ENCODE results near the gene CALU. TPM values are rescaled to one million over a fixed set of nuclear protein-coding genes. Genes with fewer than 3 reads are reported as not detected.

Gene CALU
- total RNA-seq, 4 donors from 2014 or later, result 23.6 to 1,780 (median 44.0) TPM

GRCh38 chr7:128785738-128786137 is 46.6 kb downstream of the CALU start:
- TF ChIP-seq POLR2AphosphoS5 (IDR thresholded peaks at IDR 0.05) (no peak), EP300 (IDR thresholded peaks at IDR 0.05; ENCODE audit: low read depth) (no peak), CTCF (IDR thresholded peaks at IDR 0.05) (no peak), POLR2A (IDR thresholded peaks at IDR 0.05) (no peak)
- no peak for DNase-seq
- H3K4me1 ChIP-seq, result peaks cover 0 to 9% (median 2%) of the 10 kb centered on the region in 4 donors
- no peaks in the 10 kb centered on the region for H3K36me3 ChIP-seq
- H3K27ac ChIP-seq, result no peak overlapping the region
- in situ Hi-C loops (cut with MboI; ENCODE audit: low pct_ligation_motif_present in 1 of 4, low pct_unique_long_range_greater_than_20kb in 1 of 4, low sequenced_read_pairs in 3 of 4) (no loop called here), intact Hi-C loops (cut with DNase I; ENCODE audit: low total_unique reads) (no loop called here)
- H3K9me3 ChIP-seq, result no peaks in the 10 kb centered on the region
- no peak overlapping the region for H3K4me3 ChIP-seq
- 29 to 47% methylated on average over 3 of the region's 3 CpGs for WGBS, 2 donors (ENCODE audit: low coverage in 1 of 2)
- H3K27me3 ChIP-seq, result peaks cover 6% of the 10 kb centered on the region

GRCh38 chr7:128788446-128789412 is 49.6 kb downstream of the CALU start:
- in situ Hi-C loops (cut with MboI; ENCODE audit: low pct_ligation_motif_present in 1 of 4, low pct_unique_long_range_greater_than_20kb in 1 of 4, low sequenced_read_pairs in 3 of 4) (no loop called here), intact Hi-C loops (cut with DNase I; ENCODE audit: low total_unique reads) (no loop called here)
- Histone ChIP-seq H3K4me3 (no peak overlapping the region), H3K9me3 (no peaks in the 10 kb centered on the region), H3K4me1 (peaks cover 5 to 24% (median 16%) of the 10 kb centered on the region in 4 donors), H3K27me3 (peaks cover 24% of the 10 kb centered on the region), H3K36me3 (no peaks in the 10 kb centered on the region), H3K27ac (no peak overlapping the region)
- DNase-seq, result no peak
- 79 to 87% methylated on average over 4 to 9 of the region's 9 CpGs for WGBS, 2 donors (ENCODE audit: low coverage in 1 of 2)
- TF ChIP-seq POLR2AphosphoS5 (IDR thresholded peaks at IDR 0.05) (no peak), POLR2A (IDR thresholded peaks at IDR 0.05) (no peak)

- Histone ChIP-seq H3K27me3 (peaks cover 24% of the 10 kb centered on the region), H3K4me3 (peak overlapping the region; percentile 53 to 82 (median 68)), H3K9me3 (no peaks in the 10 kb centered on the region), H3K36me3 (no peaks in the 10 kb centered on the region), H3K27ac (peak overlapping the region; percentile 59 to 78 (median 72)), H3K4me1 (peaks cover 5 to 23% (median 16%) of the 10 kb centered on the region in 4 donors)
- intact Hi-C loops (cut with DNase I; ENCODE audit: low total_unique reads) (loop anchor here (2.0 kb wide), 1 partner anchor 52 kb away; the partner anchor contains the start of gene CALU), in situ Hi-C loops (cut with MboI; ENCODE audit: low pct_ligation_motif_present in 1 of 4, low pct_unique_long_range_greater_than_20kb in 1 of 4, low sequenced_read_pairs in 3 of 4) (no loop called here)
- DNase-seq, result no peak
- TF ChIP-seq EP300 (IDR thresholded peaks at IDR 0.05; ENCODE audit: low read depth) (no peak), CTCF (IDR thresholded peaks at IDR 0.05) (no peak), POLR2A (IDR thresholded peaks at IDR 0.05) (no peak), POLR2AphosphoS5 (IDR thresholded peaks at IDR 0.05) (no peak)
- WGBS, 2 donors (ENCODE audit: low coverage in 1 of 2), result 28 to 75% methylated on average over 5 to 38 of the region's 45 CpGs
Measured at GRCh38 chr7:128790315-128791041, 51.3 kb downstream of the CALU start.

GRCh38 chr7:128791121-128791971 is 52.2 kb downstream of the CALU start, which contains the start of gene CCDC136:
Gene CCDC136, plus strand, starts transcription at chr7:128791968. Its CDS starts 444 bp downstream, at chr7:128792412.
- Histone ChIP-seq H3K27ac (peak within 1 kb of the TSS; percentile 59 to 78 (median 72)), H3K4me3 (peak within 1 kb of the TSS; percentile 53 to 82 (median 68)), H3K4me1 (peaks cover 5 to 23% (median 16%) of the 10 kb centered on the region in 4 donors), H3K36me3 (no peaks in the 10 kb centered on the region), H3K27me3 (peaks cover 24% of the 10 kb centered on the region), H3K9me3 (no peaks in the 10 kb centered on the region)
- 0 to 2% methylated on average over 3 to 27 of the region's 80 CpGs for WGBS, 2 donors (ENCODE audit: low coverage in 1 of 2)
- peak; percentile 14 for TF ChIP-seq POLR2A (IDR thresholded peaks at IDR 0.05)
- no peak for TF ChIP-seq EP300 (IDR thresholded peaks at IDR 0.05; ENCODE audit: low read depth)
- peak in 2 of 3 donors; percentile 19 to 51 for TF ChIP-seq POLR2AphosphoS5 (IDR thresholded peaks at IDR 0.05)
- no peak for TF ChIP-seq CTCF (IDR thresholded peaks at IDR 0.05)
- in situ Hi-C loops (cut with MboI; ENCODE audit: low pct_ligation_motif_present in 1 of 4, low pct_unique_long_range_greater_than_20kb in 1 of 4, low sequenced_read_pairs in 3 of 4), result no loop called here
- intact Hi-C loops (cut with DNase I; ENCODE audit: low total_unique reads), result loop anchor here (2.0 kb wide), 1 partner anchor 53 kb away; the partner anchor contains the start of gene CALU
- DNase-seq, result peak; percentile 83
